Testis (tissue), 2 donors: Measurements from ENCODE around the gene HYDIN.

ENCODE experiments used
- CTCF ChIP-seq, 3 experiments: fragments of 450-650 bp in 2 of 3; fragments of 200-600 bp in 1 of 3; sonication (generic) in 1 of 3; IDR thresholded peaks; one replicate each; pipeline ENCODE4 v1.5.1; 2016 to 2019; ENCODE audit warnings: antibody characterized with exemption in 3 of 3, mild to moderate bottlenecking in 2 of 3, moderate library complexity in 1 of 3
- POLR2A ChIP-seq: fragments of 450-650 bp; IDR thresholded peaks from one replicate; pipeline ENCODE4 v1.6.1; 2017; ENCODE audit warnings: antibody characterized with exemption, mild to moderate bottlenecking, moderate library complexity

DNA sequence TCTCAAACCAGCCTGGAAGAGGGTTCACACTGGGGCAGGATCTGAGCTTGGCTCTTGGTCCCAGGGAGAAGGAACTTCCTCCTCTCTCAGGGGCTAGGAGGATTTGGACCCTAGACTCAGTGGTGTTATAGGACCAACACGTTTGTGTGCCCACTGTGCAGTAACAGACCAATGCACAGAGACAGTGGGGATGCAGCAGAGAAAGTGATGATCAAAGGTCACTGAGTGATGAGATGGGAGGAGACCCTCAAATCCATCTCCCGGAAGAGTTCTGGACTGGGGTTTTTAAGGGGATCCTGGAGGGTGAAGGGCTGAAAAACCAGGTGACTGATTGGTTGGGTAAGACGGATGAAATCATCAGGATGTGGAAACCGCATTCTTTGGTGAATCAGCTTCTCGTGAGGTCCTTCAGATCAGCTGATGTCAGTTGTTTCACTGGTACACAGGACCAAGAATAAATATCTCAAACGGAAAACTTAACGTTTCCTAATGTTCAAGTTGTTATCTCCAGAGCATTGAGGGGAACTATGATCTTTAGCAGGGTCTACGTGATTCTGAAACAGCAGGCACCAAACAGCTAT is 426.3 kb downstream of the HYDIN start:
- TF ChIP-seq CTCF (IDR thresholded peaks at IDR 0.05), result no peak
- TF ChIP-seq POLR2A, result no peak
